Myocyte (in vitro differentiated cells): ENCODE results near the gene AGPAT2. TPM values are rescaled to one million over a fixed set of nuclear protein-coding genes. Genes with fewer than 3 reads are reported as not detected.
"Not testable (repeated sequence)": the region's sequence is repeated elsewhere in the genome, so short reads cannot be mapped to it uniquely, and the experiment has no call there.

Experiments used
- DNase-seq: peaks from one replicate; pipeline ENCODE4 v3.0.0-alpha.2; 2012; ENCODE audit warnings: low read depth
- total RNA-seq: library from RNA; depleted of rRNA; stranded (reverse); fragments of >200 nt; gene quantifications from 2 replicates; pipeline ENCODE4 v1.2.3, GENCODE V29; 2014

The AGPAT2 gene
- total RNA-seq, 1 donor from 2014 or later: 21.3 TPM

- no peak for DNase-seq
These were observed 40.2 kb downstream of the AGPAT2 start for GRCh38 chr9:136646827-136647711.

DNA sequence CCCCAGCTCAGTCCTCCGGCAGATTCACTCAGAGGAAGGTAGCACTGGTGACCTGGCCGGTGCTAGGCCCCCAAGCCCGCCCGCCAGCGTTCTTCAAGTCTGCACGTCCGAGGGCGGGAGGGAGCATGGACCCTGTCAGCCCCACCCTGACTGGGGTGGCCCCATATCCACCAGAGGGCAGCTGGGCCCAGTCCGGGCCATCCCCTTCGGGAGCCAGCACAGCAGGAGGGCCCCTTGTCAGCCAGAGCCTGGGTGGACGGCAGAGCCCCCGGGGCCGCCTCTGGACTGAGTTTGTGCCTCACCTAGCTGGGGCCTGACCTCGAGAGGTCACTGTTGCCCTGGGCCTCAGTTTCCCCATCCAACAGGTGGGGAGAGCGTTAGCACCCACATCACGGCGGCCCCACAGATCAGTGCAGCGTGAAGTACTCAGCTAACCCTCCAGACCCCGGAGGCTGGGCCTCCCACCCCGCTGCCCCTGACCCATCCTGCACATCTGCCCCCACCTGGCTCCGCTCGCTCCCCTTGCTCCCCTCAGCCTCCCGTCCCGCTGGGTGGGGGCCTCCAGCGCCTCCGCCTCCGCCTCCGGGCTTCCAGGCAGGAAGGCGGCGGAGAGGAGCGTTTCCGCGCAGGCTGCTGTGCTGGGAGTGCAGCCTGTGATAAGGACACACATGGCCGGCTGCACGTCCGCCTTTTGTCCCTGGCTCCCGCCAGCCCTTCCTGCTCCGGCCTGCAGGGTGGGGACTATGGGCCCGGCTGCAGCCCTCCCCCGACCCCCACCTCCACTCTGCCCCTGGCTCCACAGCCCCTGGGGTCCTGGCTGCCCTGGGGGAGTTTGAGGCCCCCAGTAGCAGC, 41.1 kb downstream of the AGPAT2 start:
- DNase-seq: no peak

GRCh38 chr9:136645352-136645902, 41.8 kb downstream of the AGPAT2 start:
- no peak for DNase-seq

DNA sequence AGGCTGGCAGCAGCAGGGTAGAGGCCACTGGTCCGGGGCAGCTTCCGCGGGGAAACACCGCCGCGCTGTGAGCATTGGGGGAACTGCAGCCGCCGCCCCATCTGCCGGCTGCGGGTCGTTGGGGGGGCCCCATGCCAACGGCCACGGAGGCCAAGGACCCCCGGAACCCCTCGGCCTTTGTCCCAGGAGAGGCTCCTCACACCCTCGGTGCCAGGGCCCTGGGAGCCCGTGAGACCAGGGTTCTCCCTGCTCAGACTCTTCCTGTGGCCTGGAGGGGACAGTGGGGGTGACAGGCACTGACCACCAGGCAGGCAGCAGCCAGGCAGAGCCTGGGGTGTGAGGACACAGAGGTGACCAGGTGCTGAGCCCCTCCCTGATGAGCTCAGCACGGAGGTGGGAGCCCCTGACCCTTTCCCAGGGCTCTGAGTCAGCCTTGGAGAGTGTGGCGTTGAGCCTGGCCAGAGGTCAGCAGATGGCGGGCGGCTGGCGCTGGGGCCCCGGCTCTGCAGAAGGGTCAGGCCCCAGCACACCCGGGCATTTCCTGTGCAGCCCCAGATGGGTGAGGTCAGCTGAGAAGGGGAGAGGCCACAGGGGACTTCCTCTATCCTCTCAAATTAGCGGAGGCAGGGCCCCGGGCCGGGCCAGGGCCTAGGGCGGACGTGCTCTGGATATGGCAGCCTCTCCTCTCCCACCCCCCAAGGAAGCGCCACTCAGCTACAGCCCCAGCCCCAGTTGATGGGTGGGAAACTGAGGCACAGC, 42.5 kb downstream of the AGPAT2 start:
- DNase-seq: peak; percentile 36

DNA sequence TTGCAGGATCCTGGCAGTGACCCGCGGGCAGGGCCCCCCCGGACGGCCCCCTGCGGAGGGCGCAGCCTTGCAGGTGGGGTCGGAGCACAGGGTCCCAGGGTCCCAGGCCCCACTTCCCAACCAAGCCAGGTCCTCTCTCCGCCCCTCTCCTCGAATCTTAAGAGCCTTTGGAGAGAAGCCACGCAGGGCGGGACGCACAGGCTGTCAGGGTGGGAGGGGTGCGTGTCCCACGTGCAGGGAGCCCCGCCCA, 43.0 kb downstream of the AGPAT2 start:
- DNase-seq: peak; percentile 71

DNA sequence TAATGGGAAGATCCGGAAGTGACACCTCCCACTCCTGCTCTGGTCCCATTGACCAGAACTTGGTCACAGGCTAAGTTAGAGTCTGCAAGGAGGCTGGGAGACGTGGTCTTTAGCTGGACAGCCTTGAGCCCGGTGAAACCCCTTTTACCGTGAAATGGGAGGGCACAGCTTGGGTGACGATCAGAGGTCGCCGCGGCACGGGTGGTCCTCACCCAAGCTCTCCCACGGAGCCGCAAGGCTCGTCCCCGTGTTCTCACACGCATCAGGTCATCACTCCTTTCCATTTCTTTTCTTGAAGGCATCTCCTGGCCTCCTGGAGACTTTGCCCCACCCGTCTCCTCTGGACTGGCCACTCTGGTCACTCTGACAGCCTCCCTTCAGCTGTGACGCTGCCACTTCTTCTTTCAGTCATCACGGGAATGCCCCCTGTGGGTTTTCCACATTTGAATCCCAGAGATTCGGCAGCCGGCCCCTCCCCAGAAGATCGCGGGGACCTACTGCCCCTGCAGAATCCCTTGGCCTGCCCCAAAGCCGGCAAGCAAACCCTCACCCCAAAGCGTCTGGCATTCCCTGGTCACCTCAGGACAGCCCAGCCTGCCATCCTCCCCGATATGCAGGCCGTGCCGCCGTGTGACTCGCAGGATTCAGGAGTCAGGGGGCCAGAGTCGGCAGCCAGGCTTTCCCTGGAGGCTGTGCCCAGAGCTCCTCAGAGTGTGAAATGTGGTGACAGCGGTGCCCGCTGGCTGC, 43.5 kb downstream of the AGPAT2 start:
- DNase-seq: no peak

GRCh38 chr9:136642439-136642921, 44.8 kb downstream of the AGPAT2 start:
- DNase-seq: no peak

DNA sequence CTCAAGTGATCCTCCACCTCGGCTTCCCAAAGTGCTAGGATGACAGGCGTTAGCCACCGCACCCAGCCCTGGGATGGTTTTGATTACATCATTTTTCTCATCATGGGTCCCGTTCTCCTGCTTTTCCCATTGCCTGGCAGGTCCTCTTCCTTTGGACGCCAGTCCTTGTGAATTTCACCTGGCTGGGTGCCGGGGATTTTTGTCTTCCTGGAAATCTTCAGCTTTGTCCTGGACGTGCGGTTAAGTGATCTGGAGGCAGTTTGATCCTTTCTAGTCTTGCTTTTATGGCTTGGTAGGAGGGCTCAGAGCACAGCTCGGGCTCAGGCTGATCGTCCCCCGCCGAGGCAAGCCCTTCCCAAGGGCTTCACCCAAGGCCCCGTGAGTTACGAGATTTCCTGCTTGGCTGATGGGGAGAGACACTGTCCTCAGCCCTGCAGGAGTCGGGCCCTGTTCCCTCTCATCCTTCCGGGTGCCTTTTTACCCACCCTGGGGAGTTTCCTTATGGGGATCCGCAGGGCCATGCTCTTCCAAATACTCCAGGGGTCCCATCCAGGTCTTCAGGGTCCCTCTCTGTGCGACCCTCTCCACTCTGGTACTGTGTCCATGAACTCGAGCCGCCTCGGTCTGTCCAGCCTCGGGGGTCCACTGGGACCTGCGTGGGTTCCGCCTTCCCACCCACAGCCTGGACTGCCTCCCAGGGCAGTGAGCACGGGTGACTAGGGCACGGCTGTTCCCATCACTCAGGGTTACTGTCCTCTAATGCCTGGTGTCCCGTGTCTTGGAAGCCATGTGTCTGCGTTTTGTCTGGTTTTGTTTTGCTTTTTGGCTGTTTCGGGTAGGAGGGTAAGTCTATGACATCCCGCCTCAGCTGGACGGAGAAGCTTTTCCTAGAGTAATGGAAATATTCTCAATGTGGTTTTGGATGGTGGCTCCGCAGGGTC, 46.8 kb downstream of the AGPAT2 start:
- DNase-seq: peak; percentile 81

GRCh38 chr9:136634904-136635303, 52.4 kb downstream of the AGPAT2 start:
- peak; percentile 44 for DNase-seq

DNA sequence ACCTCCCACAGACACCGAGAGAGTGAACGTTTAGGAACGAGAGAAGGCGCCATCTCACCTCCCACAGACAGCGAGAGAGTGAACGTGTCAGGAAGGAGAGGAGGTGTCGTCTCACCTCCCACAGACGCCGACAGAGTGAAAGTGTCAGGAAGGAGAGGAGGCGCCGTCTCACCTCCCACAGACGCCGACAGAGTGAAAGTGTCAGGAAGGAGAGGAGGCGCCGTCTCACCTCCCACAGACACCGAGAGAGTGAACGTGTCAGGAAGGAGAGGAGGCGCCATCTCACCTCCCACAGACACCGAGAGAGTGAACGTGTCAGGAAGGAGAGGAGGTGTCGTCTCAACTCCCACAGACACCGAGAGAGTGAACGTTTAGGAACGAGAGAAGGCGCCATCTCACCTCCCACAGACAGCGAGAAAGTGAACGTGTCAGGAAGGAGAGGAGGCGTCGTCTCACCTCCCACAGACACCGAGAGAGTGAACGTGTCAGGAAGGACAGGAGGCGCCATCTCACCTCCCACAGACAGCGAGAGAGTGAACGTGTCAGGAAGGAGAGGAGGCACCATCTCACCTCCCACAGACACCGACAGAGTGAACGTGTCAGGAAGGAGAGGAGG, 54.7 kb downstream of the AGPAT2 start:
- DNase-seq: not testable (repeated sequence)

DNA sequence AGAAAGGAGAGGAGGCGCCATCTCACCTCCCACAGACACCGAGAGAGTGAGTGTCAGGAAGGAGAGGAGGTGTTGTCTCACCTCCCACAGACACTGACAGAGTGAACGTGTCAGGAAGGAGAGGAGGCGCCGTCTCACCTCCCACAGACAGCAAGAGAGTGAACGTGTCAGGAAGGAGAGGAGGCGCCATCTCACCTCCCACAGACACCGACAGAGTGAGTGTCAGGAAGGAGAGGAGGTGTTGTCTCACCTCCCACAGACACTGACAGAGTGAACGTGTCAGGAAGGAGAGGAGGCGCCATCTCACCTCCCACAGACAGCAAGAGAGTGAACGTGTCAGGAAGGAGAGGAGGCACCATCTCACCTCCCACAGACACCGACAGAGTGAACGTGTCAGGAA, 55.2 kb downstream of the AGPAT2 start:
- DNase-seq: not testable (repeated sequence)

- peak; percentile 80 for DNase-seq
These were observed 55.9 kb downstream of the AGPAT2 start for GRCh38 chr9:136631038-136632000.

DNA sequence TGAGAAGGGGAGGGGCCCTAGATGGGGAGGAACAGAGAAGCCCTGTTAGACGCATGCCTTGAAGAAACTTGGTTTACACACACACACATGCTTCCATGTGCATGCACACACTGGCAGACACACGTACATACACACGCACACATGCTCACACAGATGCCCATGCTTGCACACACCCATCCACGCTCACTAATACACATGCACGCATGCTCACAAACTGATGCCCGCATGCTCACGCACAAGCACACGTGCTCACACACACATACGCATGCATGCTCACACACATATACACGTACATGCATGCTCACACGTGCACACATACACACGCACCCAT, 56.6 kb downstream of the AGPAT2 start:
- no peak for DNase-seq

DNA sequence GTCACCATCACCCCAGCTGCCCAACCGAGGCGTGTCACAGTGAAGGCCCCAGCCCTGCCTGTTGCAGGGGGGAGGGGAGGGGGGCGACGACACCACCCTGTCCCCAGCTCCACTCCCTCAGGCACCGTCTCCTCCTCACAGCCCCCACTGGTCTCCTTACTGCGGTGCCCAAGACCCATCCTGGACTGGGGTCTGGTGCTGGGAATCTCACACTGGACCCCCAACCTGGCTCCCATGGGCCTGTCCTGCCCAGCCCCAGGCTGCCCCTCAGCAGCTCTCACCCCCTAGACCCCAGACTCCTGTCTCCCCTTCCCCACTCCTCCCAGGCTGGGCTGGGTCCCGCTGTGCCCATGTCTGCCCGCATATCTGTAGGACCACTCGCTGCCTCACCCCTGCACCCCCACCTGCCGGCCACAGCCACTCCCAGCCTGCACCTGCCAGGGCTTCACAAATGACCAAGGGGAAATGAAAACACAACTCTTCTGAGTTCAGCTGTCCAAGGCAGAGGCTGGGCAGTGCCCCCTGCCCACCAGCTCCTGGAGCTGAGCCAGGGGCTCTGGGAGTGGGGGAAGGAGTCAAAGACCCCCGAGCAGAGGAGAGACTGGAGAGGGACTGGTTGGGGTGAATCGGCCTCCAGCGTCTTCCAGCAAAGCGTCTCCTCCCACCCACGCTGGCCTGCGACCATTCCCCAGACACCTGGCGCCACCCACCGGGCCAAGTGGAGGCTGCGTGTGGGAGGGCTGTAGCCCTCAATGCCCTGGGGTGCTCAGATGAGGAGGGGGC, 57.2 kb downstream of the AGPAT2 start:
- peak; percentile 47 for DNase-seq

DNA sequence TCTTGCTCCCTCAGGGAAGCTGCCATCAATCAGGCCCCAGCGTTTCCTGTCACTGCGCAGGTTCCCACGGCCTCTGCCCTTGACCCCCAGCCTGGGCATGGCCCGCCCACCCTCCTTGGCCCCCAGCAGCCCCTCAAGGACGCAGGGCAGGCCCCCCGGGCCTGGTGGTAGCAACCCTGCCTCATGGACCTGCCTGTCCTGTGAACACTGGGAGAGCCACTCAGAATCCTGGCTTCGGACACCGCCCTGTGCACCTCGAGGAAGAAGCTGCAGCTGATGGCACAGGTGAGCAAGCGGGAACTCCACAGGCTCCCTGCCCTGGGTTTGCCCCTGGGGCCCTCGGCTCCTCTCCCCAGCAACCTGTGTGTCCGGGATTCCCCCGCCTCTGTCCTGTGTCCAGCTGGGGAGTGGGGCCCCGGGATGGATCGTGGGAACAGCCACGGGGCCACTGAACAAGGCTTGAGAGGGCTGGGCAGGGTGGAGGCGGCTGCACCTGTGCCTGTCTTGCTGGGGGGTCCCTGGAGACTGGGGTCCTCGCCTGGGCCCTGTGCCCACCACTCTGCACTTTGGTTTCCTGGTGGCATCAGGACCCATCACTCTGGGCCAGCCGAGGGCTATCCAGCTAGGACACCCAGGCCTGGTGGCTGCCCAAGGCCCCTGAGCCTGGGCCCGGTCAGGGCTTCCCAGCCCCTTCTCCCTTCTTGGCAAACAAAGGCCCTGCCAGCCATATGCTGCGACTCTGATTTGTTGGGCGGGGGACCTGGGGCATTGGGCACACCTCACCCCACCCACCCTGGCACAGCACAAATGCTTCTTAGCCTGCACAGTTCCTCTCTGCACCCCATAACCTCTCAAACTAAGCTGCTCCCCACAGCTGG, 58.0 kb downstream of the AGPAT2 start:
- DNase-seq: no peak

GRCh38 chr9:136628268-136628667, 59.0 kb downstream of the AGPAT2 start:
- no peak for DNase-seq
